ENCODE data around the gene LPP. TPM values are rescaled to one million over a fixed set of nuclear protein-coding genes. Genes with fewer than 3 reads are reported as not detected.

LPP gene
- total and polyA plus RNA-seq, 10 of the 15 experiments (the other 5 are each of a cell fraction or from before 2014, with no cell fraction given) = under 0.01 to 0.62 (median 0.03) TPM

- FAIRE-seq = no peak
- POLR2A ChIA-PET = no interaction called here
Observed at GRCh38 chr3:188594139-188594538, 440.2 kb downstream of the LPP start.

More at GRCh38 chr3:188594139-188594538, 440.2 kb downstream of the LPP start:
- Histone ChIP-seq H3K9ac (ENCODE audit: control insufficient read depth, insufficient read depth, low read length) (no peak overlapping the region), H3K4me3 (no peak overlapping the region), H3K27me3 (replicated peaks in 1 of 2; ENCODE audit: control insufficient read depth in 2 of 2, insufficient read depth in 2 of 2, low read length in 1 of 2) (no peaks in the 10 kb centered on the region), H3K4me1 (ENCODE audit: control insufficient read depth, insufficient read depth, low read length) (no peaks in the 10 kb centered on the region), H3K79me2 (ENCODE audit: control insufficient read depth, insufficient read depth, low read length) (no peaks in the 10 kb centered on the region), H3K27ac (ENCODE audit: control insufficient read depth, insufficient read depth) (no peak overlapping the region), H4K20me1 (ENCODE audit: control insufficient read depth, insufficient read depth) (no peaks in the 10 kb centered on the region), H2AFZ (ENCODE audit: control insufficient read depth, low read depth, low read length) (no peak overlapping the region), H3K9me3 (replicated peaks; ENCODE audit: control insufficient read depth, insufficient read depth, low read length) (no peaks in the 10 kb centered on the region), H3K4me2 (ENCODE audit: control insufficient read depth, insufficient read depth) (no peak overlapping the region), H3K36me3 (ENCODE audit: control insufficient read depth in 2 of 2, insufficient read depth in 2 of 2, low read length in 1 of 2) (no peaks in the 10 kb centered on the region)
- ChIA-PET CTCF (interaction anchor here (0.7 kb wide), 1 partner anchor 10 kb away, joined by 3 read pairs; no protein-coding TSS in a partner anchor), SMC1A (ENCODE audit: uncharacterized antibody, unreplicated experiment) (no interaction called here), RAD21 (ENCODE audit: unreplicated experiment) (no interaction called here)
- BruUV-seq (replicated peaks) = no TSS peak
- in situ Hi-C loops (cut with MboI) (no loop called here), intact Hi-C loops (cut with micrococcal nuclease; ENCODE audit: unreplicated experiment) (no loop called here)
- no peak for ATAC-seq
- no peak for DNase-seq (ENCODE audit: low read depth, low spot score)
- no peak for TF ChIP-seq SREBF2 (IDR thresholded peaks at IDR 0.05; ENCODE audit: low read length)
- TF ChIP-seq SREBF1 (IDR thresholded peaks at IDR 0.05; ENCODE audit: low read length) = no peak
- TF ChIP-seq MTA2 (IDR thresholded peaks at IDR 0.05; ENCODE audit: low read depth) = no peak
- TF ChIP-seq RELA (IDR thresholded peaks at IDR 0.05; ENCODE audit: borderline replicate concordance, partially characterized antibody) = no peak
- no peak for TF ChIP-seq CHD2 (IDR thresholded peaks at IDR 0.05; ENCODE audit: borderline replicate concordance, low read depth, low read length)
- no peak for TF ChIP-seq USF2 (IDR thresholded peaks at IDR 0.05; ENCODE audit: borderline replicate concordance, low read depth, low read length)
- TF ChIP-seq SMAD1 (IDR thresholded peaks at IDR 0.05; ENCODE audit: low read depth, partially characterized antibody) = no peak
- no peak for TF ChIP-seq RELB (IDR thresholded peaks at IDR 0.05; ENCODE audit: low read depth)
- no peak for TF ChIP-seq GABPA (IDR thresholded peaks at IDR 0.05; ENCODE audit: low read depth)
- TF ChIP-seq CEBPB (IDR thresholded peaks at IDR 0.05; ENCODE audit: borderline replicate concordance in 1 of 2, low read depth in 2 of 2, low read length in 2 of 2) = no peak
- no peak for TF ChIP-seq RB1 (IDR thresholded peaks at IDR 0.05; ENCODE audit: borderline replicate concordance)
- no peak for TF ChIP-seq ZSCAN29 (IDR thresholded peaks at IDR 0.05)
- no peak for TF ChIP-seq IRF5 (IDR thresholded peaks at IDR 0.05; ENCODE audit: borderline replicate concordance)
- no peak for TF ChIP-seq REST (IDR thresholded peaks at IDR 0.05; ENCODE audit: low read depth, low read length)
- no peak for TF ChIP-seq MXI1 (IDR thresholded peaks at IDR 0.05; ENCODE audit: low read depth, low read length)
- no peak for TF ChIP-seq KLF5 (IDR thresholded peaks at IDR 0.05; ENCODE audit: partially characterized antibody)
- TF ChIP-seq EP300 (IDR thresholded peaks at IDR 0.05; ENCODE audit: borderline replicate concordance in 1 of 2, control insufficient read depth in 1 of 2, low read depth in 2 of 2, low read length in 2 of 2) = no peak
- TF ChIP-seq NRF1 (conservative IDR thresholded peaks at IDR 0.05; ENCODE audit: low read depth, low read length) = no peak
- 32% methylated on average over 2 of the region's 2 CpGs for WGBS (ENCODE audit: insufficient coverage, insufficient replicate concordance, low lambda C conversion rate, missing lambda C conversion rate)

All from GM12878 (cell line).